Kidney epithelial cell (primary cell): ENCODE results near the gene DNAJA1. TPM values are rescaled to one million over a fixed set of nuclear protein-coding genes. Genes with fewer than 3 reads are reported as not detected.

ENCODE experiments used
- DNase-seq: peaks from one replicate; pipeline ENCODE4 v3.0.0-alpha.2; 2010; ENCODE audit warnings: low read depth
- H3K27me3 ChIP-seq: 2 replicates; pipeline ENCODE4 v1.6.0; 2011; ENCODE audit warnings: low read length; ENCODE audit not compliant: control insufficient read depth, insufficient read depth
- H3K36me3 ChIP-seq: 2 replicates; pipeline ENCODE4 v1.5.1; 2011; ENCODE audit warnings: low read length; ENCODE audit not compliant: control insufficient read depth, insufficient read depth
- H3K4me3 ChIP-seq: 2 replicates; pipeline ENCODE4 v1.5.1; 2011; ENCODE audit warnings: low read depth, mild to moderate bottlenecking, control low read depth, low read length
- total RNA-seq: library from RNA; depleted of rRNA; stranded (reverse); fragments of >200 nt; gene quantifications from 2 replicates; pipeline ENCODE4 v1.2.3, GENCODE V29; 2015
- TF ChIP-seq, protein P1 (sequence below): IDR thresholded peaks from 2 replicates; pipeline ENCODE4 v1.5.1; 2011; ENCODE audit warnings: mild to moderate bottlenecking, moderate library complexity, low read length, control low read depth, inconsistent platforms; ENCODE audit not compliant: insufficient read depth, poor library complexity, severe bottlenecking

The DNAJA1 gene
- total RNA-seq, 1 donor from 2014 or later: 166 TPM

- Histone ChIP-seq H3K36me3 (no peaks in the 10 kb centered on the region), H3K27me3 (no peaks in the 10 kb centered on the region), H3K4me3 (no peak overlapping the region)
- DNase-seq: no peak
- TF ChIP-seq, protein P1, sequence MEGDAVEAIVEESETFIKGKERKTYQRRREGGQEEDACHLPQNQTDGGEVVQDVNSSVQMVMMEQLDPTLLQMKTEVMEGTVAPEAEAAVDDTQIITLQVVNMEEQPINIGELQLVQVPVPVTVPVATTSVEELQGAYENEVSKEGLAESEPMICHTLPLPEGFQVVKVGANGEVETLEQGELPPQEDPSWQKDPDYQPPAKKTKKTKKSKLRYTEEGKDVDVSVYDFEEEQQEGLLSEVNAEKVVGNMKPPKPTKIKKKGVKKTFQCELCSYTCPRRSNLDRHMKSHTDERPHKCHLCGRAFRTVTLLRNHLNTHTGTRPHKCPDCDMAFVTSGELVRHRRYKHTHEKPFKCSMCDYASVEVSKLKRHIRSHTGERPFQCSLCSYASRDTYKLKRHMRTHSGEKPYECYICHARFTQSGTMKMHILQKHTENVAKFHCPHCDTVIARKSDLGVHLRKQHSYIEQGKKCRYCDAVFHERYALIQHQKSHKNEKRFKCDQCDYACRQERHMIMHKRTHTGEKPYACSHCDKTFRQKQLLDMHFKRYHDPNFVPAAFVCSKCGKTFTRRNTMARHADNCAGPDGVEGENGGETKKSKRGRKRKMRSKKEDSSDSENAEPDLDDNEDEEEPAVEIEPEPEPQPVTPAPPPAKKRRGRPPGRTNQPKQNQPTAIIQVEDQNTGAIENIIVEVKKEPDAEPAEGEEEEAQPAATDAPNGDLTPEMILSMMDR: no peak
Measured at GRCh38 chr9:33013962-33014664, 11.0 kb upstream of the DNAJA1 start.

DNA sequence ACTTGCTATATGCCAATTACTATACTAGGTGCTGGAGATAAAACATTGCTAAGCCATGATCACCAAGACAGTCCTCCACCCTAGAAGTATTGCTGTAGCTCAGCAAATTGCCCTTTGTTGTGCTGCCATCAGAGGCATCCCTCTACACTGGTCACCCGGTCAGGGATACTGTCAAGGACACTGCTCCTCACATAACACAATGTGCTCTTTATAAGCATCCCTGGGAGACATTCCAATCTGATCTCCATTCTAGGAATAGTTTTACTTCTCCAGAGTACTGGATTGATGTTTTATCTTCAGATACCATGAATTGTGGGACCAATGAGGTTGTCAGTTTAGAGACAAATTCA lies 10.4 kb upstream of the DNAJA1 start:
- H3K4me3 ChIP-seq: no peak overlapping the region
- no peak for DNase-seq
- no peaks in the 10 kb centered on the region for H3K27me3 ChIP-seq
- TF ChIP-seq, protein P1: no peak
- H3K36me3 ChIP-seq: no peaks in the 10 kb centered on the region

- DNase-seq: no peak
- no peaks in the 10 kb centered on the region for H3K27me3 ChIP-seq
- no peak overlapping the region for H3K4me3 ChIP-seq
- TF ChIP-seq, protein P1: no peak
- no peaks in the 10 kb centered on the region for H3K36me3 ChIP-seq
Measured at GRCh38 chr9:33017283-33018041, 7.6 kb upstream of the DNAJA1 start.

- no peak overlapping the region for H3K4me3 ChIP-seq
- DNase-seq: no peak
- no peaks in the 10 kb centered on the region for H3K36me3 ChIP-seq
- H3K27me3 ChIP-seq: no peaks in the 10 kb centered on the region
- TF ChIP-seq, protein P1: no peak
Measured at GRCh38 chr9:33019797-33020196, 5.3 kb upstream of the DNAJA1 start.

DNA sequence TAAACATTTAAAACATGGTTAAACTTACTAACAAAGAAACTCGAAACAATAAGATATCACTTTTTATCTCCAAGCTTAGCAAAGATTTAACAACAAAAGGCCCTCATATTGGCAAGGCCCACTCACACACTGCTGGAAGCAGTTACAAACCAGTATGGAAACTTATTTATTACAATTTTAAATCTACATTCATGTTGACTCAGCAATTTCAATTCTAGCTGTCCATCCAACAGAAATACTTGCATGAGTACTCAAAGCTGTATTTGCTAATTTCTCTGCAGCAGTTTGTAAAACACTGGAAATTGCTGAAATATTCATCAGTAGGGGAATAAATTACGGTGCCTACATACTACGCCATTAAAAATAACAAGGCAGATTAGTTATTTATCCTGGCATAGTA lies 2.8 kb upstream of the DNAJA1 start:
- Histone ChIP-seq H3K36me3 (no peaks in the 10 kb centered on the region), H3K27me3 (no peaks in the 10 kb centered on the region), H3K4me3 (no peak overlapping the region)
- DNase-seq: no peak
- TF ChIP-seq, protein P1: no peak
